Measurements from ENCODE around the gene S100Z. TPM values are rescaled to one million over a fixed set of nuclear protein-coding genes. Genes with fewer than 3 reads are reported as not detected.

S100Z gene
- total and polyA plus RNA-seq, 9 of the 15 experiments (the other 6 are each of a cell fraction or from before 2014, with no cell fraction given): 0.15 to 0.42 (median 0.20) TPM; not detected in 6

GRCh38 chr5:76849419-76850291 is at the start of gene S100Z (continued):
- TF ChIP-seq CEBPZ (IDR thresholded peaks at IDR 0.05; ENCODE audit: borderline replicate concordance, low read depth, low read length): no peak
- TF ChIP-seq ZNF175 (CRISPR knock-in tag; IDR thresholded peaks at IDR 0.05; ENCODE audit: low read depth): peak; percentile 80
- peak; percentile 97 for TF ChIP-seq NCOR1 (IDR thresholded peaks at IDR 0.05)
- no peak for TF ChIP-seq FOXJ2 (tag; IDR thresholded peaks at IDR 0.05)
- no peak for TF ChIP-seq KDM2B (CRISPR knock-in tag; IDR thresholded peaks at IDR 0.05)
- TF ChIP-seq CBFA2T2 (conservative IDR thresholded peaks at IDR 0.05): peak; percentile 97
- TF ChIP-seq CHCHD3 (CRISPR knock-in tag; IDR thresholded peaks at IDR 0.05): no peak
- no peak for TF ChIP-seq FOXA3 (CRISPR knock-in tag; conservative IDR thresholded peaks at IDR 0.05 in 1 of 2, IDR thresholded peaks at IDR 0.05 in 1 of 2)
- TF ChIP-seq SNIP1 (IDR thresholded peaks at IDR 0.05; ENCODE audit: low read depth): no peak
- no peak for TF ChIP-seq RBM22 (IDR thresholded peaks at IDR 0.05; ENCODE audit: low read depth, low read length, poor library complexity, severe bottlenecking)
- TF ChIP-seq SMARCA4 (IDR thresholded peaks at IDR 0.05): peak; percentile 96
- no peak for TF ChIP-seq MYBL2 (IDR thresholded peaks at IDR 0.05; ENCODE audit: low read depth)
- TF ChIP-seq MYBL2 (CRISPR knock-in tag; IDR thresholded peaks at IDR 0.05; ENCODE audit: borderline replicate concordance): no peak
- TF ChIP-seq, protein P1, sequence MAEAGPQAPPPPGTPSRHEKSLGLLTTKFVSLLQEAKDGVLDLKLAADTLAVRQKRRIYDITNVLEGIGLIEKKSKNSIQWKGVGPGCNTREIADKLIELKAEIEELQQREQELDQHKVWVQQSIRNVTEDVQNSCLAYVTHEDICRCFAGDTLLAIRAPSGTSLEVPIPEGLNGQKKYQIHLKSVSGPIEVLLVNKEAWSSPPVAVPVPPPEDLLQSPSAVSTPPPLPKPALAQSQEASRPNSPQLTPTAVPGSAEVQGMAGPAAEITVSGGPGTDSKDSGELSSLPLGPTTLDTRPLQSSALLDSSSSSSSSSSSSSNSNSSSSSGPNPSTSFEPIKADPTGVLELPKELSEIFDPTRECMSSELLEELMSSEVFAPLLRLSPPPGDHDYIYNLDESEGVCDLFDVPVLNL (CRISPR knock-in tag; IDR thresholded peaks at IDR 0.05; ENCODE audit: low read depth): no peak
- TF ChIP-seq NFIC (IDR thresholded peaks at IDR 0.05): peak; percentile 89
- TF ChIP-seq EP300 (IDR thresholded peaks at IDR 0.05; ENCODE audit: low read length): peak; percentile 97
- TF ChIP-seq MBD2 (IDR thresholded peaks at IDR 0.05; ENCODE audit: borderline replicate concordance, low read depth): peak; percentile 76
- TF ChIP-seq NCOA2 (IDR thresholded peaks at IDR 0.05; ENCODE audit: partially characterized antibody in 2 of 2): no peak
- TF ChIP-seq, protein P2, sequence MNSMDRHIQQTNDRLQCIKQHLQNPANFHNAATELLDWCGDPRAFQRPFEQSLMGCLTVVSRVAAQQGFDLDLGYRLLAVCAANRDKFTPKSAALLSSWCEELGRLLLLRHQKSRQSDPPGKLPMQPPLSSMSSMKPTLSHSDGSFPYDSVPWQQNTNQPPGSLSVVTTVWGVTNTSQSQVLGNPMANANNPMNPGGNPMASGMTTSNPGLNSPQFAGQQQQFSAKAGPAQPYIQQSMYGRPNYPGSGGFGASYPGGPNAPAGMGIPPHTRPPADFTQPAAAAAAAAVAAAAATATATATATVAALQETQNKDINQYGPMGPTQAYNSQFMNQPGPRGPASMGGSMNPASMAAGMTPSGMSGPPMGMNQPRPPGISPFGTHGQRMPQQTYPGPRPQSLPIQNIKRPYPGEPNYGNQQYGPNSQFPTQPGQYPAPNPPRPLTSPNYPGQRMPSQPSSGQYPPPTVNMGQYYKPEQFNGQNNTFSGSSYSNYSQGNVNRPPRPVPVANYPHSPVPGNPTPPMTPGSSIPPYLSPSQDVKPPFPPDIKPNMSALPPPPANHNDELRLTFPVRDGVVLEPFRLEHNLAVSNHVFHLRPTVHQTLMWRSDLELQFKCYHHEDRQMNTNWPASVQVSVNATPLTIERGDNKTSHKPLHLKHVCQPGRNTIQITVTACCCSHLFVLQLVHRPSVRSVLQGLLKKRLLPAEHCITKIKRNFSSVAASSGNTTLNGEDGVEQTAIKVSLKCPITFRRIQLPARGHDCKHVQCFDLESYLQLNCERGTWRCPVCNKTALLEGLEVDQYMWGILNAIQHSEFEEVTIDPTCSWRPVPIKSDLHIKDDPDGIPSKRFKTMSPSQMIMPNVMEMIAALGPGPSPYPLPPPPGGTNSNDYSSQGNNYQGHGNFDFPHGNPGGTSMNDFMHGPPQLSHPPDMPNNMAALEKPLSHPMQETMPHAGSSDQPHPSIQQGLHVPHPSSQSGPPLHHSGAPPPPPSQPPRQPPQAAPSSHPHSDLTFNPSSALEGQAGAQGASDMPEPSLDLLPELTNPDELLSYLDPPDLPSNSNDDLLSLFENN (IDR thresholded peaks at IDR 0.05; ENCODE audit: low read depth in 2 of 2, low read length in 2 of 2): peak in 1 of 2 experiments; percentile 90; a peak in 2 of 4 replicates
- TF ChIP-seq PCBP1 (IDR thresholded peaks at IDR 0.05; ENCODE audit: low read depth, low read length, poor library complexity, severe bottlenecking): no peak
